Measurements from ENCODE around the gene SRC. TPM values are rescaled to one million over a fixed set of nuclear protein-coding genes. Genes with fewer than 3 reads are reported as not detected.

The SRC gene
- polyA plus RNA-seq, 1 of the 3 experiments (the other 2 are of a cell fraction), result 23.8 TPM

DNA sequence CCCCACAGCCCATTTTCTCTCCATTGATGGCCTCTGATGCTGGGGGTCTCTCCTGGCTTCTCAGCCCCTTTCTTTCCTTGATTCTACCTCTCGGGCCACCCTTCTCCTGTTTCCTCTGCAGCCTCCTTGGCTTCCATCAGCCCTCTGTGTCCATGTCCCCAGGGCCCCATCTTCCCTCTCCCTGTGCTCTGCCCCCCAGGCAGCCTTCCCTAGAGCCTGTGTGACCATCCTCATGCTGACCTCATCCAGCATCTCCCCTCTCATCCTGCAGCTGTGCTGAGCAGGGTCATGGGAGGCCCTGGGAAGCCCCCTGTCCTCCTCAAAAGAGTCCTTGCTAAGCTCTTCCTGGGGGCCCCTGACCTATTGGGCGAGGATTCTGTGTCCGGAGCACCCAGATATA is 101.7 kb downstream of the SRC start (continued):
- TF ChIP-seq, protein P1, sequence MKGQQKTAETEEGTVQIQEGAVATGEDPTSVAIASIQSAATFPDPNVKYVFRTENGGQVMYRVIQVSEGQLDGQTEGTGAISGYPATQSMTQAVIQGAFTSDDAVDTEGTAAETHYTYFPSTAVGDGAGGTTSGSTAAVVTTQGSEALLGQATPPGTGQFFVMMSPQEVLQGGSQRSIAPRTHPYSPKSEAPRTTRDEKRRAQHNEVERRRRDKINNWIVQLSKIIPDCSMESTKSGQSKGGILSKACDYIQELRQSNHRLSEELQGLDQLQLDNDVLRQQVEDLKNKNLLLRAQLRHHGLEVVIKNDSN (IDR thresholded peaks at IDR 0.05; ENCODE audit: borderline replicate concordance, low read depth), result no peak
- TF ChIP-seq MXI1 (IDR thresholded peaks at IDR 0.05; ENCODE audit: low read depth, low read length), result no peak
- TF ChIP-seq RCOR1 (IDR thresholded peaks at IDR 0.05; ENCODE audit: low read length), result no peak
- no peak for TF ChIP-seq POLR2AphosphoS5 (IDR thresholded peaks at IDR 0.05; ENCODE audit: low read depth, low read length)
- TF ChIP-seq FOXJ3 (CRISPR knock-in tag; IDR thresholded peaks at IDR 0.05), result no peak
- TF ChIP-seq, protein P2, sequence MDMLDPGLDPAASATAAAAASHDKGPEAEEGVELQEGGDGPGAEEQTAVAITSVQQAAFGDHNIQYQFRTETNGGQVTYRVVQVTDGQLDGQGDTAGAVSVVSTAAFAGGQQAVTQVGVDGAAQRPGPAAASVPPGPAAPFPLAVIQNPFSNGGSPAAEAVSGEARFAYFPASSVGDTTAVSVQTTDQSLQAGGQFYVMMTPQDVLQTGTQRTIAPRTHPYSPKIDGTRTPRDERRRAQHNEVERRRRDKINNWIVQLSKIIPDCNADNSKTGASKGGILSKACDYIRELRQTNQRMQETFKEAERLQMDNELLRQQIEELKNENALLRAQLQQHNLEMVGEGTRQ (IDR thresholded peaks at IDR 0.05; ENCODE audit: borderline replicate concordance, low read depth, low read length), result no peak
- no peak for TF ChIP-seq MEF2A (IDR thresholded peaks at IDR 0.05; ENCODE audit: borderline replicate concordance, low read depth)
- TF ChIP-seq GATA2 (CRISPR knock-in tag; IDR thresholded peaks at IDR 0.05), result no peak
- no peak for TF ChIP-seq SMC3 (IDR thresholded peaks at IDR 0.05; ENCODE audit: low read depth, low read length)

DNA sequence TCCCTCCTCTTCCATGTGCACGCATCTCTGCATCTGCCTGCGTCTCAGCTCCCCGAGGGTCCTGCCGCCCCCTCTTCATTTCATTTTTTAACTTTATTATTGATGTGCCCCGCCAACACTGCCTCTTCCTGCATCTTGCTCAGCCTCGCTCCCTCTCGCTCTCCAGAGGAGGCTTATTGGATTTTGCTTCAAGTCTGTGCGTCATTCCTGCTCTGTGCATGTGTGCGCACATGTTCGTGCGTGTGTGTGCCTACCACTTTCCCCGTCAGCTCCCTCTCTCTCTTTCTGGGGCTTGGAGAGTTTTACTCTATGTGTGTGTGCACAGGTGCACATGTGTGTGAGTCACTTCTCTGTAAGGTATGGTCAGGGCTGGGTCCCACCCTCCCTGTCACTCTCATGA is 103.3 kb downstream of the SRC start:
- TF ChIP-seq SIN3A (IDR thresholded peaks at IDR 0.05; ENCODE audit: borderline replicate concordance, low read depth, low read length), result no peak
- no peak for TF ChIP-seq TEAD4 (IDR thresholded peaks at IDR 0.05; ENCODE audit: borderline replicate concordance, insufficient read depth)
- TF ChIP-seq, protein P3, sequence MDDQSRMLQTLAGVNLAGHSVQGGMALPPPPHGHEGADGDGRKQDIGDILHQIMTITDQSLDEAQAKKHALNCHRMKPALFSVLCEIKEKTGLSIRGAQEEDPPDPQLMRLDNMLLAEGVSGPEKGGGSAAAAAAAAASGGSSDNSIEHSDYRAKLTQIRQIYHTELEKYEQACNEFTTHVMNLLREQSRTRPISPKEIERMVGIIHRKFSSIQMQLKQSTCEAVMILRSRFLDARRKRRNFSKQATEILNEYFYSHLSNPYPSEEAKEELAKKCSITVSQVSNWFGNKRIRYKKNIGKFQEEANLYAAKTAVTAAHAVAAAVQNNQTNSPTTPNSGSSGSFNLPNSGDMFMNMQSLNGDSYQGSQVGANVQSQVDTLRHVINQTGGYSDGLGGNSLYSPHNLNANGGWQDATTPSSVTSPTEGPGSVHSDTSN (IDR thresholded peaks at IDR 0.05), result no peak
- no peak for TF ChIP-seq GATA2 (CRISPR knock-in tag; IDR thresholded peaks at IDR 0.05)
- TF ChIP-seq MEF2A (IDR thresholded peaks at IDR 0.05; ENCODE audit: borderline replicate concordance, low read depth), result no peak
- TF ChIP-seq TCF12 (IDR thresholded peaks at IDR 0.05), result no peak
- TF ChIP-seq, protein P2 (IDR thresholded peaks at IDR 0.05; ENCODE audit: borderline replicate concordance, low read depth, low read length), result no peak
- TF ChIP-seq EP300 (IDR thresholded peaks at IDR 0.05; ENCODE audit: borderline replicate concordance in 1 of 2, low read depth in 1 of 2, low read length in 1 of 2), result no peak
- TF ChIP-seq RFX5 (IDR thresholded peaks at IDR 0.05; ENCODE audit: low read length), result no peak
- no peak for TF ChIP-seq CHD2 (IDR thresholded peaks at IDR 0.05; ENCODE audit: low read length, partially characterized antibody)
- TF ChIP-seq, protein P4, sequence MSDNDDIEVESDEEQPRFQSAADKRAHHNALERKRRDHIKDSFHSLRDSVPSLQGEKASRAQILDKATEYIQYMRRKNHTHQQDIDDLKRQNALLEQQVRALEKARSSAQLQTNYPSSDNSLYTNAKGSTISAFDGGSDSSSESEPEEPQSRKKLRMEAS (IDR thresholded peaks at IDR 0.05; ENCODE audit: low read depth), result no peak
- TF ChIP-seq NFIC (IDR thresholded peaks at IDR 0.05; ENCODE audit: borderline replicate concordance), result no peak
- no peak for TF ChIP-seq RAD21 (IDR thresholded peaks at IDR 0.05; ENCODE audit: low read length)
- TF ChIP-seq POLR2AphosphoS5 (IDR thresholded peaks at IDR 0.05; ENCODE audit: low read depth, low read length), result no peak
- TF ChIP-seq, protein P5, sequence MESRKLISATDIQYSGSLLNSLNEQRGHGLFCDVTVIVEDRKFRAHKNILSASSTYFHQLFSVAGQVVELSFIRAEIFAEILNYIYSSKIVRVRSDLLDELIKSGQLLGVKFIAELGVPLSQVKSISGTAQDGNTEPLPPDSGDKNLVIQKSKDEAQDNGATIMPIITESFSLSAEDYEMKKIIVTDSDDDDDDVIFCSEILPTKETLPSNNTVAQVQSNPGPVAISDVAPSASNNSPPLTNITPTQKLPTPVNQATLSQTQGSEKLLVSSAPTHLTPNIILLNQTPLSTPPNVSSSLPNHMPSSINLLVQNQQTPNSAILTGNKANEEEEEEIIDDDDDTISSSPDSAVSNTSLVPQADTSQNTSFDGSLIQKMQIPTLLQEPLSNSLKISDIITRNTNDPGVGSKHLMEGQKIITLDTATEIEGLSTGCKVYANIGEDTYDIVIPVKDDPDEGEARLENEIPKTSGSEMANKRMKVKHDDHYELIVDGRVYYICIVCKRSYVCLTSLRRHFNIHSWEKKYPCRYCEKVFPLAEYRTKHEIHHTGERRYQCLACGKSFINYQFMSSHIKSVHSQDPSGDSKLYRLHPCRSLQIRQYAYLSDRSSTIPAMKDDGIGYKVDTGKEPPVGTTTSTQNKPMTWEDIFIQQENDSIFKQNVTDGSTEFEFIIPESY (IDR thresholded peaks at IDR 0.05; ENCODE audit: borderline replicate concordance, low read depth), result no peak
- TF ChIP-seq ELF1 (IDR thresholded peaks at IDR 0.05), result no peak
- no peak for TF ChIP-seq YY1 (IDR thresholded peaks at IDR 0.05; ENCODE audit: low read depth)
- TF ChIP-seq, protein P6, sequence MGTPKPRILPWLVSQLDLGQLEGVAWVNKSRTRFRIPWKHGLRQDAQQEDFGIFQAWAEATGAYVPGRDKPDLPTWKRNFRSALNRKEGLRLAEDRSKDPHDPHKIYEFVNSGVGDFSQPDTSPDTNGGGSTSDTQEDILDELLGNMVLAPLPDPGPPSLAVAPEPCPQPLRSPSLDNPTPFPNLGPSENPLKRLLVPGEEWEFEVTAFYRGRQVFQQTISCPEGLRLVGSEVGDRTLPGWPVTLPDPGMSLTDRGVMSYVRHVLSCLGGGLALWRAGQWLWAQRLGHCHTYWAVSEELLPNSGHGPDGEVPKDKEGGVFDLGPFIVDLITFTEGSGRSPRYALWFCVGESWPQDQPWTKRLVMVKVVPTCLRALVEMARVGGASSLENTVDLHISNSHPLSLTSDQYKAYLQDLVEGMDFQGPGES (IDR thresholded peaks at IDR 0.05; ENCODE audit: low read depth, low read length), result no peak
- no peak for TF ChIP-seq RCOR1 (IDR thresholded peaks at IDR 0.05; ENCODE audit: low read length)
- DNase-seq, result no peak
- Histone ChIP-seq H3K9me2 (no peaks in the 10 kb centered on the region), H3K27me3 (ENCODE audit: insufficient read depth) (no peaks in the 10 kb centered on the region), H3F3A (replicated peaks; ENCODE audit: insufficient read depth) (no peaks in the 10 kb centered on the region), H3K4me2 (no peak overlapping the region), H2AFZ (ENCODE audit: low read depth) (no peak overlapping the region), H3K36me3 (replicated peaks in 1 of 2; ENCODE audit: control insufficient read depth in 1 of 2, insufficient read depth in 2 of 2, low read length in 1 of 2) (no peaks in the 10 kb centered on the region), H3K79me2 (ENCODE audit: insufficient read depth) (no peaks in the 10 kb centered on the region), H3K4me3 (ENCODE audit: low read depth in 2 of 2, low read length in 1 of 2) (no peak overlapping the region), H4K20me1 (ENCODE audit: insufficient read depth) (no peaks in the 10 kb centered on the region), H3K9ac (no peak overlapping the region), H3K9me3 (no peaks in the 10 kb centered on the region), H3K4me1 (ENCODE audit: control insufficient read depth in 1 of 2, insufficient read depth in 2 of 2, low read depth in 1 of 2, low read length in 1 of 2) (no peaks in the 10 kb centered on the region), H3K27ac (ENCODE audit: low read depth in 2 of 2, low read length in 1 of 2) (no peak overlapping the region)
- WGBS (ENCODE audit: low lambda C conversion rate), result 54% methylated on average over 12 of the region's 12 CpGs
- ChIA-PET POLR2A (no interaction called here), CTCF (interaction anchor here (0.9 kb wide), 1 partner anchor 9 kb away, joined by 3 read pairs; no protein-coding TSS in a partner anchor)

All from SK-N-SH (cell line).